ENCODE measurements around the gene TIMM44. TPM values are rescaled to one million over a fixed set of nuclear protein-coding genes. Genes with fewer than 3 reads are reported as not detected.

The TIMM44 gene
- total RNA-seq, 1 donor from 2014 or later, result 80.7 TPM

DNA sequence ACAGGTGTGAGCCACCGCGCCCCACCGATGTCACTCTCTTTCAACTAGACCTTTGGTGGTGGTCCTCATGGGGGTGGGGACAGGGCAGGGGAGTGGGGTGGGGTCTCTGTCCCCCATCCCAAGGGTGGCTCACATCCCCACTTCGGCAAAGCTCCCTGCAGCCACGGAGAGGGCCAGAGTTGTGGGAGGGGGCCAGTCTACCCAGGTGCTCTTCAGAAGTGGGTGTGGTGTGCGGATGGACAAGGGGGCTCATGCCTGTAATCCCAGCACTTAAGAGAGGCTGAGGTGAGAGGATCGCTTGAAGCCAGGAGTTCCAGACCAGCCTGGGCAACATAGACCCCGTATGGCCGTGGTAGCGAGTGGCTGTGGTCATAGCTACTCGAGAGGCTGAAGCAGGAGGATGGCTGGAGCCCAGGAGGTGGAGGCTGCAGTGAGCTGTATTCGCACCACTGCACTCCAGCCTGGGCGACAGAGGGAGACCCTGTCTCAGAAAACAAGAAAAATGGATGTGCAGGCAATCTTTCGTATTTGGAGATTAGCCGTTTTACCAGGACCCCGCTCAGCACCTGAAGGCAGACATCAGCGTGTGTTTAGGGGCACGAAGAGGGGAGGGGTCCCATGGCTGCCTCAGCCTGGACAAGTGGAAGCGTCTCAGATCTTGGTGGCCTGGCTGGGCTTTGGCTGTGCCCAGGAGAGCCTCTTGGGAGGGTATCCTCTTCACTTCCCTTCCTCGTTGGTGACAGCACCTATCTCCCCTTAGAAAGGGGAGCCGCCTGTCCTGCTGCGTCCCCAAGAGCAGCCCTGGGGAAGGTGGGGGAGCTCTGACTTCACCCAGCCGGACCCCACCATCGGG is 28.0 kb downstream of the TIMM44 start:
- Mint-ChIP-seq H3K36me3 (peaks cover 14% of the 10 kb centered on the region), H3K4me3 (peak overlapping the region; percentile 47), H3K9me3 (no peaks in the 10 kb centered on the region), H3K27ac (no peak overlapping the region), H3K27me3 (ENCODE audit: low read depth) (peaks cover 52% of the 10 kb centered on the region), H3K4me1 (peaks cover 15% of the 10 kb centered on the region)
- TF ChIP-seq, protein P1, sequence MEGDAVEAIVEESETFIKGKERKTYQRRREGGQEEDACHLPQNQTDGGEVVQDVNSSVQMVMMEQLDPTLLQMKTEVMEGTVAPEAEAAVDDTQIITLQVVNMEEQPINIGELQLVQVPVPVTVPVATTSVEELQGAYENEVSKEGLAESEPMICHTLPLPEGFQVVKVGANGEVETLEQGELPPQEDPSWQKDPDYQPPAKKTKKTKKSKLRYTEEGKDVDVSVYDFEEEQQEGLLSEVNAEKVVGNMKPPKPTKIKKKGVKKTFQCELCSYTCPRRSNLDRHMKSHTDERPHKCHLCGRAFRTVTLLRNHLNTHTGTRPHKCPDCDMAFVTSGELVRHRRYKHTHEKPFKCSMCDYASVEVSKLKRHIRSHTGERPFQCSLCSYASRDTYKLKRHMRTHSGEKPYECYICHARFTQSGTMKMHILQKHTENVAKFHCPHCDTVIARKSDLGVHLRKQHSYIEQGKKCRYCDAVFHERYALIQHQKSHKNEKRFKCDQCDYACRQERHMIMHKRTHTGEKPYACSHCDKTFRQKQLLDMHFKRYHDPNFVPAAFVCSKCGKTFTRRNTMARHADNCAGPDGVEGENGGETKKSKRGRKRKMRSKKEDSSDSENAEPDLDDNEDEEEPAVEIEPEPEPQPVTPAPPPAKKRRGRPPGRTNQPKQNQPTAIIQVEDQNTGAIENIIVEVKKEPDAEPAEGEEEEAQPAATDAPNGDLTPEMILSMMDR (IDR thresholded peaks at IDR 0.05; ENCODE audit: unreplicated experiment), result no peak
- DNase-seq (ENCODE audit: low spot score in 2 of 2, unreplicated experiment in 2 of 2), result no peak

DNA sequence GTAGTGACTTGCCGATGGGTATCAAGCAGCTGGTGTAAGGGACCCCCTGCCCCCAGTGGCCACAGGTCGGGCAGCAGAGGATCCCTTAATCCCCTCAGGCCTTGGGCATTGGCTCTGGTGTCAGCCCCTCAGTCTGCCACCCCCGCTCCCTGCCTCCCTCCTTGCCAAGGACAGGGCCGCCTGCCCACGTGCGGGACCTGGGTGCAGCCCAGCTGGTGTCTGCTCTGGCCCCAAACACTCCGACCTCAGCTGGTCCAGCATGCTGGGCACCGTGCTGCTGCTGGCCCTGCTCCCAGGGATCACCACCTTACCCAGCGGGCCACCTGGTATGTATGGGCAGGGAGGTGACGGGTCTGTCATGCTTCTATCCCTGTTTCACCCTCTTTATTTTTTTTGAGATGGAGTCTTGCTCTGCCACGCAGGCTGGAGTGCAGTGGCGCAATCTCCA is 28.8 kb downstream of the TIMM44 start, which contains the start of gene TGFBR3L:
Gene TGFBR3L (plus strand): TSS at position 233 of the 448 bp plus-strand sequence.
- no peak within 1 kb of the TSS for H3K27ac Mint-ChIP-seq
- H3K4me1 Mint-ChIP-seq, result peaks cover 10% of the 10 kb centered on the region
- H3K4me3 Mint-ChIP-seq, result peak within 1 kb of the TSS; percentile 47
- H3K9me3 Mint-ChIP-seq, result no peaks in the 10 kb centered on the region
- H3K27me3 Mint-ChIP-seq (ENCODE audit: low read depth), result peaks cover 46% of the 10 kb centered on the region
- peak in 1 of 2 experiments; percentile 15 for DNase-seq (ENCODE audit: low spot score in 2 of 2, unreplicated experiment in 2 of 2)
- TF ChIP-seq, protein P1 (IDR thresholded peaks at IDR 0.05; ENCODE audit: unreplicated experiment), result no peak
- H3K36me3 Mint-ChIP-seq, result peaks cover 16% of the 10 kb centered on the region

DNA sequence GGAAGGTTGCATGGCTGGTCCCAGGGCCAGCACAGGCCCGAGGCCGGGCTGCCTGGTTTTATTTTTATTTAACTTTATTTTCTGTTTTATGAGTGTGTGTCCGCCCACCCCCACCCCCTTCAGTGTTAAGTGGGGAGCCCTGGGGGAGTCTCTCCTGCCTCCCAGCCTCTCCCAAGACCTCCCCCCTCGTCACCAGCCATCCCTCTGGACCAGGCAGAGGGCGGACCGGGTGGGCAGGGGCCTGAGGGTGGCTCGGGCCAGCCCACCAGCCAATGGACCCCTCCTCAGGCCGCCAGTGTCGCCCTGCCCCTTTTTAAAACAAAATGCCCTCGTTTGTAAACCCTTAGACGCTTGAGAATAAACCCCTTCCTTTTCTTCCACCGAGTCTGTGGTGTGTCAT is 29.4 kb downstream of the TIMM44 start:
- Mint-ChIP-seq H3K9me3 (no peaks in the 10 kb centered on the region), H3K27ac (no peak overlapping the region), H3K27me3 (ENCODE audit: low read depth) (peaks cover 45% of the 10 kb centered on the region), H3K4me1 (peaks cover 8% of the 10 kb centered on the region), H3K36me3 (peaks cover 16% of the 10 kb centered on the region), H3K4me3 (no peak overlapping the region)
- TF ChIP-seq, protein P1 (IDR thresholded peaks at IDR 0.05; ENCODE audit: unreplicated experiment), result no peak
- DNase-seq (ENCODE audit: low spot score in 2 of 2, unreplicated experiment in 2 of 2), result no peak

DNA sequence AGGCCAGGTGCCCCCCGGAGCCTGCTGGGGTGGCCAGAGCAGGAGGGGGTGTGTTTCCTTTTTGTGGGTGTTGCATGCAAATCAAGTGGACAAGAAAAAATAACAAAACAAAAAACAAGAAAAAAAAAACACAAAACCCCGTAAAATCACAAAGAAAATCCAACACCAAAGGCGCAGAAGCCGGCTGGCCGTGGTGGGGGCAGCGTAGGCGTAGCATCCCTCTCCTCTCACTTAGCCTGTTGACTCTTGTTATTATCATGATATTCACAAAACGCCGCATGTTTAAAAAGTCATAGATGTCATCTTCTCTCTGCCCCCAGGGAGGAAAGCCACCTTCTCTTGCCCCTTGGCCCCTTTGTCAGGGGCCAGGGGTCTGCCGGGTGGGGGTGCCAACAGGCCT is 29.8 kb downstream of the TIMM44 start:
- TF ChIP-seq, protein P1 (IDR thresholded peaks at IDR 0.05; ENCODE audit: unreplicated experiment), result no peak
- H3K4me1 Mint-ChIP-seq, result peaks cover 8% of the 10 kb centered on the region
- H3K9me3 Mint-ChIP-seq, result no peaks in the 10 kb centered on the region
- no peak overlapping the region for H3K27ac Mint-ChIP-seq
- peaks cover 45% of the 10 kb centered on the region for H3K27me3 Mint-ChIP-seq (ENCODE audit: low read depth)
- H3K36me3 Mint-ChIP-seq, result peaks cover 16% of the 10 kb centered on the region
- no peak for DNase-seq (ENCODE audit: low spot score in 2 of 2, unreplicated experiment in 2 of 2)
- no peak overlapping the region for H3K4me3 Mint-ChIP-seq

DNA sequence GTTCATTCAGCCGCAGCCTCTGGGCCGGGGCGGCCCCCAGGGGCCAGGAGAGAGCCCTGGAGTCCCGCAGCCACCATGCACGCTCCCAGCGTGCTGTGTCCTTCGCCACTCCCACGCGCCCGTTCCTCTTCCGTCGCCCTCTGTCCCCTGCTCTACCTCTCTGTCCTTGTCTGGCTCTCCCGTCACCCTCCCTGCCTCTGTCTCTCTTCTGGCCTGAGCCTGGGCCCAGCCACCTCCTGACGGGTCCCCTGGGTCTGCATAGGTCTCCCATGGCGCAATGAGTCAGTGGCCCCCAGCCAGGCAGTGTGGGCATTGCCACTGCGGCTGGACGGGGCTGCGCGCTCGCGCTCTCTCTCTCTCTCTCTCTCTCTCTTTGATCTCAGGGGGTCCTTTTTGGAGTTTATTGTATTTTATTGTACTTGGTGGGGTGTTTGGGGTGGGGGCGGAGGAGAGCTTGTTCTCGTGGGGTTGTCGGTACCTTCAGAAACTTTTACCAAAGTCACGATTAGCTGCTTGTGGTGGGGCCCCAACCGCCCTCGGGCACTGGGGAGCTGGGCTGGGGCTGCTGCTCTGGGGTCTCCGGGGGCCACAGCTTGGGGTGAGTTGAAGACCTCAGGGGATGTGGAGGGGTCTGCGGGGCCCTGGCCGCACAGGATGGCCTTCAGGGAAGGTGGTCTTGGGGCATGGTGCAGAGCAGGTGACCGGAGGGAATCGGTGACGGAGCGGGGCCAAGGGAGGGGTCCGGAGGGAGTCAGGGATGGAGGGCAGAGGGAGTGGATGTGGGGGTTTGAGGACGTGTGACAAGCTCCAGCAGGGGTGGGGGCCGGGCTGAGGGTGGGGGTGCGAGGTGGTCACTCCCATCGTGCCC is 30.5 kb downstream of the TIMM44 start:
- Mint-ChIP-seq H3K9me3 (no peaks in the 10 kb centered on the region), H3K4me3 (no peak overlapping the region), H3K27me3 (ENCODE audit: low read depth) (peaks cover 38% of the 10 kb centered on the region)

More for the DNA sequence above, 30.5 kb downstream of the TIMM44 start:
- Mint-ChIP-seq H3K36me3 (peaks cover 16% of the 10 kb centered on the region), H3K27ac (no peak overlapping the region), H3K4me1 (peaks cover 7% of the 10 kb centered on the region)
- TF ChIP-seq, protein P1 (IDR thresholded peaks at IDR 0.05; ENCODE audit: unreplicated experiment), result no peak
- peak in 1 of 2 experiments; percentile 18 for DNase-seq (ENCODE audit: low spot score in 2 of 2, unreplicated experiment in 2 of 2)

Measured in mesothelial cell of epicardium (in vitro differentiated cells).